C4-2B (cell line): ENCODE measurements around the gene CSNK2A2.

Experiments
- H3K27ac ChIP-seq: fragments of 450-650 bp; 2 replicates; pipeline ENCODE4 v1.5.1; 2017
- ZFX ChIP-seq: fragments of 450-650 bp; IDR thresholded peaks from 2 replicates; pipeline ENCODE4 v1.6.1; 2017
- TF ChIP-seq, protein P1 (sequence below): fragments of 450-650 bp; conservative IDR thresholded peaks from 2 replicates; pipeline ENCODE4 v1.5.1; 2017; ENCODE audit warnings: mild to moderate bottlenecking

The CSNK2A2 gene

DNA sequence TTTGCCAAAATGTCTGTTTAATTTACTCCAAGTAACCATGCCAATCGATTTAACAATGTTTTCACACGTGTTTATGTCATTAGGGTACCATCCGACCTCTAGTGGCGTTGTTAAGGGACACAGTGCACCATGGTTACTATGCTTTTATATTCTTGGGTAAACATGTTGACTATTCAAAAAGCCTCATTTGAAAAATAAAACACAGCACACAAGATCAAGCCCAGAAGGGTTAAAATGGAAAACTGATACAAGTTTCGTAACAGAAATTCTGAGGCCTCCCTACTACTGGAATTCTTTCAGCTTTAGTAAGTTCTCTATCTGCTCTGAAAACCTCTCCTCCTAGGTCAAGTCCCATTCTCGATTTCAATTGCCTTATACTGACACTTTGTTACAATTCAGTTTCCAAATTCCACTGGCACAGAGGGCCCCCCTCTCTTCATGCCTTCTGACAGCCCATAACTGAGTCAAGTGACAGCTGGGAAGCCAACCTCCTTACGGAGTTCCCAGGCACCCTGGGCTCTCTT, 70.8 kb downstream of the CSNK2A2 start:
- TF ChIP-seq, protein P1, sequence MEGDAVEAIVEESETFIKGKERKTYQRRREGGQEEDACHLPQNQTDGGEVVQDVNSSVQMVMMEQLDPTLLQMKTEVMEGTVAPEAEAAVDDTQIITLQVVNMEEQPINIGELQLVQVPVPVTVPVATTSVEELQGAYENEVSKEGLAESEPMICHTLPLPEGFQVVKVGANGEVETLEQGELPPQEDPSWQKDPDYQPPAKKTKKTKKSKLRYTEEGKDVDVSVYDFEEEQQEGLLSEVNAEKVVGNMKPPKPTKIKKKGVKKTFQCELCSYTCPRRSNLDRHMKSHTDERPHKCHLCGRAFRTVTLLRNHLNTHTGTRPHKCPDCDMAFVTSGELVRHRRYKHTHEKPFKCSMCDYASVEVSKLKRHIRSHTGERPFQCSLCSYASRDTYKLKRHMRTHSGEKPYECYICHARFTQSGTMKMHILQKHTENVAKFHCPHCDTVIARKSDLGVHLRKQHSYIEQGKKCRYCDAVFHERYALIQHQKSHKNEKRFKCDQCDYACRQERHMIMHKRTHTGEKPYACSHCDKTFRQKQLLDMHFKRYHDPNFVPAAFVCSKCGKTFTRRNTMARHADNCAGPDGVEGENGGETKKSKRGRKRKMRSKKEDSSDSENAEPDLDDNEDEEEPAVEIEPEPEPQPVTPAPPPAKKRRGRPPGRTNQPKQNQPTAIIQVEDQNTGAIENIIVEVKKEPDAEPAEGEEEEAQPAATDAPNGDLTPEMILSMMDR = peak; percentile 62
- no peak for TF ChIP-seq ZFX
- H3K27ac ChIP-seq = no peak overlapping the region

DNA sequence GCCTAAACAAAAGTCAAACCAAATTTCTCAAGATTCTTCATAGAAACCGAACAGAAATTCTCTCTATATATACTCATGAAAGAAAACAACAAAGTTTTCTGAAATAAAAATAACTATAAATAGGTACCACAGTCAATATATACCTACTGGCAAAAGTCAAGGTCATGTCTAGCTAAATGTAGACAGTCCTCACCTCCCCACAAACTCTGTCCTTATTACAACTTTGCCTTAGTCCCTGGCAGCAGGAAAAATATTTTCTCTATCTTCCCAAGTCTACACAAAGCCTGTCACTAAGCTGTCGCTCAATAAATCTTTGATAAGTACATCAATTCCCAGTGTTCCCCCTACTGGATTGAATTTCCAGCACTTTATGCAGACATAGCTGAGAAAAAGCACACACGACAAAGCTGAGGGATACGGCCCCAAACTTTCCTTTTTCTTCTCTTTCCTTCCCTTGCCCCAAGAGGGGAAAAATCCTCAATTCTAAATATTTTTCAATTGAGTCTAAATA, 71.4 kb downstream of the CSNK2A2 start:
- TF ChIP-seq ZFX = no peak
- TF ChIP-seq, protein P1 = no peak
- no peak overlapping the region for H3K27ac ChIP-seq

GRCh38 chr16:58125781-58126335, 72.0 kb downstream of the CSNK2A2 start:
- no peak for TF ChIP-seq ZFX
- no peak overlapping the region for H3K27ac ChIP-seq

GRCh38 chr16:58125041-58125440, 72.9 kb downstream of the CSNK2A2 start:
- TF ChIP-seq, protein P1 = no peak
- TF ChIP-seq ZFX = no peak
- no peak overlapping the region for H3K27ac ChIP-seq

DNA sequence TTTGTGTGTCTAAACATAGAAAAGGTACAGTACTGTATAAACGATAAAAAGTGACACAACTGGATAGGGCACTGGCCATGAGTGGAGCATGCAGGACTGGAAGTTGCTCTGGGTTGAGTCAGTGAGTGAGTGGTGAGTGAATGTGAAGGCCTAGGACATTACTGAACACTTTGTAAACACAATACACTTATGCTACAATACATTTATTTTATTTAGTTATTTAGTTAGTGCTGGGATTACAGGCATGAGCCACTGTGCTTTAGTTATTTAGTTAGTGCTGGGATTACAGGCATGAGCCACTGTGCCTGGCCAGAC, 73.3 kb downstream of the CSNK2A2 start:
- no peak overlapping the region for H3K27ac ChIP-seq
- TF ChIP-seq ZFX = no peak
- TF ChIP-seq, protein P1 = no peak

- no peak overlapping the region for H3K27ac ChIP-seq
- no peak for TF ChIP-seq ZFX
- TF ChIP-seq, protein P1 = no peak
These were observed 73.9 kb downstream of the CSNK2A2 start for GRCh38 chr16:58123896-58124600.

DNA sequence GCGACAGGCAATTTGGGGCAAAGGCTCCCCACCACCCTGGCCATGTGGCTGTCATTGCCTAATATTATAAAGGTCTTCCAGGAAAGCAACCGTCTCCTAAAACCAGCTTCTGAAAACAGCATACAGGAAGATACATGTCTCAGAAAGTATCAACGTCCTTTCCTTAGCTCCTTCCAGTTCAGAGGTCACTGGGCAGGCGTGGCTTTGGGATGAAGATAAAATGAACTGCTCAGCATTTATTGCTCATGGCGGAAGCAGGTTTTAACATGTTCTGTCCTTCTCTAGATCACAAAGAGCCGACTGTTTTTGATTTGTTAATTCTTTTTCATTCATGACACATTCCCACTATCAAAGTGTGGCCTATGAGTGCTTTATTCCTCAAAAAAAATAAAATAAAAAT, 76.8 kb downstream of the CSNK2A2 start:
- no peak overlapping the region for H3K27ac ChIP-seq
- TF ChIP-seq ZFX = no peak
- TF ChIP-seq, protein P1 = no peak
